ENCODE measurements around the gene SLC23A3. TPM values are rescaled to one million over a fixed set of nuclear protein-coding genes. Genes with fewer than 3 reads are reported as not detected.

SLC23A3 gene
- total and polyA plus RNA-seq, 10 of the 15 experiments (the other 5 are each of a cell fraction or from before 2014, with no cell fraction given) = 0.07 to 1.0 (median 0.40) TPM; not detected in 1

- FAIRE-seq (no peak), DNase-seq (ENCODE audit: low read depth, low spot score) (no peak), ATAC-seq (no peak)
- Histone ChIP-seq H3K27me3 (replicated peaks in 1 of 2; ENCODE audit: control insufficient read depth in 2 of 2, insufficient read depth in 2 of 2, low read length in 1 of 2) (no peaks in the 10 kb centered on the region), H3K9me3 (replicated peaks; ENCODE audit: control insufficient read depth, insufficient read depth, low read length) (no peaks in the 10 kb centered on the region), H3K4me2 (ENCODE audit: control insufficient read depth, insufficient read depth) (no peak overlapping the region), H3K4me3 (no peak overlapping the region), H3K9ac (ENCODE audit: control insufficient read depth, insufficient read depth, low read length) (no peak overlapping the region), H2AFZ (ENCODE audit: control insufficient read depth, low read depth, low read length) (no peak overlapping the region), H4K20me1 (ENCODE audit: control insufficient read depth, insufficient read depth) (no peaks in the 10 kb centered on the region), H3K4me1 (ENCODE audit: control insufficient read depth, insufficient read depth, low read length) (no peaks in the 10 kb centered on the region), H3K27ac (ENCODE audit: control insufficient read depth, insufficient read depth) (no peak overlapping the region), H3K36me3 (ENCODE audit: control insufficient read depth in 2 of 2, insufficient read depth in 2 of 2, low read length in 1 of 2) (no peaks in the 10 kb centered on the region), H3K79me2 (ENCODE audit: control insufficient read depth, insufficient read depth, low read length) (no peaks in the 10 kb centered on the region)
- TF ChIP-seq YBX1 (IDR thresholded peaks at IDR 0.05) (no peak), WRNIP1 (IDR thresholded peaks at IDR 0.05; ENCODE audit: borderline replicate concordance, low read depth, low read length) (no peak), MEF2A (IDR thresholded peaks at IDR 0.05; ENCODE audit: insufficient read depth, low read depth, low read length) (no peak), TCF12 (IDR thresholded peaks at IDR 0.05; ENCODE audit: low read depth, low read length) (no peak), SIX5 (IDR thresholded peaks at IDR 0.05; ENCODE audit: low read depth, low read length, severe bottlenecking) (no peak), PAX5 (IDR thresholded peaks at IDR 0.05; ENCODE audit: borderline replicate concordance, low read depth, low read length) (no peak), POLR2AphosphoS5 (IDR thresholded peaks at IDR 0.05; ENCODE audit: low read length) (no peak), MYC (IDR thresholded peaks at IDR 0.05; ENCODE audit: insufficient read depth, insufficient read length, insufficient replicate concordance, low read length, severe bottlenecking) (no peak), NFYA (IDR thresholded peaks at IDR 0.05; ENCODE audit: borderline replicate concordance, low read depth, low read length) (no peak), SP1 (IDR thresholded peaks at IDR 0.05; ENCODE audit: low read depth, low read length) (no peak)
- BruUV-seq (replicated peaks) = no TSS peak
- 92% methylated on average over 4 of the region's 4 CpGs for WGBS (ENCODE audit: insufficient coverage, insufficient replicate concordance, low lambda C conversion rate, missing lambda C conversion rate)
- CTCF ChIA-PET = interaction anchor here (1.0 to 3.0 kb wide), 8 partner anchors 9 to 222 kb away, joined by 3 to 29 read pairs (median 6); no protein-coding TSS in a partner anchor
- in situ Hi-C loops (cut with MboI) (no loop called here), intact Hi-C loops (cut with micrococcal nuclease; ENCODE audit: unreplicated experiment) (no loop called here)
- SMC1A ChIA-PET (ENCODE audit: uncharacterized antibody, unreplicated experiment) = interaction anchor here (0.9 to 2.3 kb wide), 5 partner anchors 11 to 59 kb away, joined by 3 to 6 read pairs (median 3); no protein-coding TSS in a partner anchor
- RAD21 ChIA-PET (ENCODE audit: unreplicated experiment) = interaction anchor here (3.0 kb wide), 1 partner anchor 11 kb away, joined by 10 read pairs; no protein-coding TSS in a partner anchor
- POLR2A ChIA-PET = no interaction called here
These were observed 38.1 kb downstream of the SLC23A3 start for GRCh38 chr2:219131744-219132143.
